ENCODE results near the gene DPP6.

DPP6 gene

GRCh38 chr7:154741131-154741530 is 688.9 kb downstream of the DPP6 start:
- DNase-seq = no peak

DNA sequence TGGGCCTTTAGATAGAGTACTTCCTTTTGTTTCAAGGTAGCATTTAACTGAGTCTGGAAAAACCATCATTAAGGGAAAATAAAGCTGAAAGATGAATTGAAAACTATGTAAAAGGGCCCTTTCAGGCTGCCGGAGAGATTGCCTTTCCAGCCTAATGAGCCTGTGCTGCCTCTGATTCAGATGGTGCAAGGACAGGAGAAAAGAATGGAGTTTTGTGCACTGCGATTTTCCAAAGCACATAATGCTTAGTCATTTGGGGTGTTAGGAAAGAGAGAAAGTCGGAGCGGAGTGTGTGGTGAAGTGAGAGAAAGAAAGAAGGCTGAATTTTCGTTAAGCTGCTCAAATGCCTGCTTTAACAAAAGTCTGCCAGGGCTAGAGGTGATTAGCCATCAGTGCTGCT is 691.0 kb downstream of the DPP6 start:
- no peak for DNase-seq

GRCh38 chr7:154744256-154744860 is 692.2 kb downstream of the DPP6 start:
- DNase-seq = peak; percentile 65

DNA sequence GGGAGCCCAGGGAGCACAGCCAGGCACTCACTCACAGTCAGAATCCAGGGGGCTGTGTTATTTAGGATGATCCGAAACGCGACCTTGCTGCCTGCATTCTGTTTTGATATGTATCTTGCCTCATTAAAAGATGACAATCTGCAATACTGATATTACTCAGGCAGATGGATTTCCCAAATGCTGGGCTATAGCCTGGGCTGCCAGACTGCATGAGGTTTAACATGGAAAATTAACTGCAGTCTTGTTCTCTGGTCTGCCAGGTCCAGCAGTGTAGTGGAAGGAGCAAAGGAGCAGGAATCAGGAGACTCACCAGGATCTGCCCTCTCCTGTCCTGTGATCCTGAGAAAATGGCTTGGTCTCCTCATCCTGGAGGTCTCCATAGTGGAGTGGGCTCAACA is 692.7 kb downstream of the DPP6 start:
- no peak for DNase-seq

- no peak for DNase-seq
Measured at GRCh38 chr7:154746571-154747360, 694.6 kb downstream of the DPP6 start.

- DNase-seq = peak; percentile 28
Measured at GRCh38 chr7:154748089-154748786, 696.0 kb downstream of the DPP6 start.

GRCh38 chr7:154750353-154750801 is 698.2 kb downstream of the DPP6 start:
- DNase-seq = no peak

DNA sequence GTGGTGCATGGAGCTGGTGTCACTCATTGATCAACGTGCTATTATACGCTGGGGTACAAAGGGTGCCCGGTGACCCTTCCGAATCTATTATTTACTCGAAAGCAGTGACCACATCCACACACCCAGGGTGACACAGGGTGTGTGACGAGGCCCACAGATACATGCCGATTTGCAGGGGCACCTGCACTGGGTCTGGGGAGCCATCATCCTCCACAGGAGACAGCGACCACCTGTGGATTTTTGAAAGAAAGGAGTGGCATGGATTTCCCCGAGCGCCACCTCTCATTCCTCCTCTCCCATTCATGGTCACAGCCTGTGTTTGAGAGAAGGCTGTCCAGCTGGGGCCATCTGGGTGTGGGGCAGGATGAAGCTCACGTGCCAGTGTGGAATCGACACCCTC is 701.0 kb downstream of the DPP6 start:
- no peak for DNase-seq

DNA sequence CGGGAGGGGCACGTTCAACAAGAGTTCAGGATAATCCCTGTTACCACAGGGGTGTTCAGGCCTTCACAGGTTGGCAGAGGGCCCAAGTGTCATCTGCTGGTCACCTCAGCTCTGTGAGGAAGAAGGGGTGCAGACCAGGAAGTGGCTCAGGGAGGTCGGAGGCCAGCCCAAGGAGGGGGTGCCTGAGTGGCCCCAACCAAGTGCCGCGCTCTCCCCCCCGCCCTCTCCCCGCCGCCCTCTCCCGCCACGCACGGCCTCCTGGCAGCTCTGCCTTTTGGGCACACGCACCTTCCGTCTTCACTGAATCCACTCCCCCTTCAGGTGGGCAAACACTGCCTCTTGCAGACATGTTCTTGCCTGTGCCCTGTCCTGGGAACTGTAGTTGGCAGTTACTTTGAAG is 705.6 kb downstream of the DPP6 start:
- no peak for DNase-seq

- no peak for DNase-seq
Measured at GRCh38 chr7:154759989-154760388, 707.8 kb downstream of the DPP6 start.

DNA sequence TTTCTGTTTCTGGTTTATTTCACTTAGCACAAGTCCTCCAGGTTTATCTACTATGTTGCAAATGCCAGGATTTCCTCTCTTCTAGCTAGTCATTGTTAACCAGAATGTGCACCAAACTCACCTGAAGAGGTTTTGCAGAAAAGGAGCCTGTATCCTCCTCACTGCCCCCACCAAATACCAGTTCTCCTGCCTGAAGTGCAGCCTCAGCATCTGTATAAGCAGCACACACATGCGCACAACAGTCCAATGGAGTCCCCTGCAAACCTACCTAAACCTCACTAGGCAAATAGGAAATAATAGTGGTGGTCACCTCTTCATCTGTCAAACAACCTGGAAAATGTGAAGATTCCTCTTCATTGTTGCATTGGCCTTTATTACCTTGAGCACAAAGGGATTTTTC is 712.9 kb downstream of the DPP6 start:
- no peak for DNase-seq

DNA sequence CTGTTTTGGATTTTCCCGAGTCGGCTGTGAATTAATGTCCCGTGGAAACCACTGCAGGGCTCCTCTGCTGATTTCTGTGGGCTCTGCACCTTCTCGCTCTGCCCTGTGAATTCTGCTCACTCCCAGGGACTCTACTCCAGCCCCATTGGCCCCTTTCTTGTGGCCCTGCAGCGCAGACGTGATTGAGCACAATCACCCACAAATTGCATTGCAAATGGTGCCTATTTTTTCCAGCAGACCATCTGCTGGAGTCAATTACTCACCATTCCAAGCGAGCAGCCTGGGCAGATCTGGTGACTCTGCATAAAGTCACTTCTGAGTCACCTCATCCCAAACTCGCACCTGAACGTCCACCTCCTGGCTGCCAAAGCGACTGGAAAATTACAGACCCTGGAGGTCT is 714.9 kb downstream of the DPP6 start:
- peak; percentile 40 for DNase-seq

GRCh38 chr7:154767821-154768415 is 715.7 kb downstream of the DPP6 start:
- no peak for DNase-seq

DNA sequence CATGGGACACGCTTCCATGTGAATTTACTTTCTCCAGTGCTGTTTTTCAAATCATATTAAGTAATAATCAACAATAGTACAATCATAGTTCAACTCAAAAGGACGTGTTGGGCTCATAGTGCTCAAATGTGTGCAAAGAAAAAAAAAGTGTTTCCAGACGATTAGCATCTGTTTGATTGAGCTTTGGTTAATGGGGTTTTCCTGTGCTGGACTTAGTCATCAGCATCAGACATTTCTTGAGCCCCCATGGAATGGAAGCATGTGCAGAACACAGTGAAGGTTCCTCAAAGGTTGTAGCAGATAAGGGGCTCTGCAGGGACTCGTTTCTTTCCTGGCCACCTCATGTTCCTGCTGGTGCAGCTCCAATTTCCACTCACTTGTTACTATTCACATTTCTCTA is 716.8 kb downstream of the DPP6 start:
- DNase-seq = no peak

- no peak for DNase-seq
Measured at GRCh38 chr7:154769527-154769926, 717.3 kb downstream of the DPP6 start.

GRCh38 chr7:154770361-154770760 is 718.2 kb downstream of the DPP6 start:
- DNase-seq = no peak

DNA sequence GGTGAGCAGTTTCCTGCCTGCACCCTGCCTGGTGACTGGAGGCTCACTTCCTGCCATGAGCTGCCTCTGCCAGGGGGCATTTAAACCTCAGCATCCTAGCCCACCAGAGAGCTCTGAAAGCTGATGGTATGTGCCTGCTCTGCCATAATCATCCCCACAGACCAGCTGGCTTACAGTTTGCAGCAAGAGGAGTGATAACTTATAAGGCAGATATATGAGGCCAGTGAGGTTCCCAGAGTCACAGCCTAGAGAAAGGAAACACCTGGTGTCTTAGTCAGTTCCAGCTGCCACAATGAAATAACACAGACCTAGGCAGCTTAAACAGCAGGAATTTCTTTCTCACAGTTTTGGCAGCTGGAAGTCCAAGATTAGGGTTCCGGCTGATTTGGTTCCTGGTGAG is 718.8 kb downstream of the DPP6 start:
- DNase-seq = no peak

DNA sequence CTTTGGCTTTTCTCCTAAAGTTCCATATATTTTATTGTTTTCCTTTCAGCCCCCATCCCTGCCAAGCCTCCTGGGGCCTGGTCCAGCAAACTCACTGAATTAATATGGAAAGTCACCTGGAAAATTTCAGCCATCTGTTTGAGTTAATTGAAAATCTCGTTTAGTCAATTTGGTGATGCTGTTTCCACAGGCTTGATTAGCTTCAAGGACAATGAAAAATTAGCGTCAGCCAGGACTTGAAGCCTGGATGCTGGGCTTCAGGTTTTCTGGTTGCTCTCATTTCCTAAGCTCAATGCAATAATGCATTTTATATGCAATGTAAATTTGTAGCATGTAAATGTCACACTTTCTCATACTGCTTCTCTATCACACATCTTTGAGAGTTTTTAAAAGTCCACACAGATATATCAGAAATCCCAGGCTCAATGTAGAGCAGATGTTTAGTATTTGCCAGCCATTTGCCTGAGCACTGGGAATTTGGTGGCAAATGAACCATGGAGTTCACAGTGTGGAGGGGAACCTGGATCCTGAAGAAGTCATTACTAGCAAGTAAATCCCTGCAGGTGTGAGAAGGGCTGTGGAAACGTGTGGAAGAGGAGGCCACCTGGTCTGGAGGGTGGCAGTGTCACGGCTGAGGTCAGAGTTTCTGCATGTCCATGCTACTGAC is 722.2 kb downstream of the DPP6 start:
- DNase-seq = no peak

DNA sequence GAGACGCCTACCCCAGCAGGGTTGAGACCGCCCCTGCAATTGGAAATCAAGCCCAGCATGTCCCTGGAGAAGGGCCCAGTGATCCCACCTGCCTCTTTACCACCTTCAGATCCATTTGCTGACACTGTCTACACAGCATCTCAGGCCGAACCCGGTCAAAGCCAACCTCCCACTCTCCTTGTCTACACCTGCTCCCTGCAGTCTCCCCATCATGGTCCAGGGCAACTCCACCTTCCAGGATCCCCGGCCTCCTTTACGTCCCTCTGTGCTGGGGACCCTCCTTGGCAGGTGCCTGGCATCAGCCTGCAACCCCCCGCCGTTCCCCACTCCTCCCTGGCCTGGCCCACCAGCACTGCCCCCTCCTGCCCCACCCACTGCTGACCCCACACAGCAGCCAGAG is 723.5 kb downstream of the DPP6 start:
- no peak for DNase-seq

DNA sequence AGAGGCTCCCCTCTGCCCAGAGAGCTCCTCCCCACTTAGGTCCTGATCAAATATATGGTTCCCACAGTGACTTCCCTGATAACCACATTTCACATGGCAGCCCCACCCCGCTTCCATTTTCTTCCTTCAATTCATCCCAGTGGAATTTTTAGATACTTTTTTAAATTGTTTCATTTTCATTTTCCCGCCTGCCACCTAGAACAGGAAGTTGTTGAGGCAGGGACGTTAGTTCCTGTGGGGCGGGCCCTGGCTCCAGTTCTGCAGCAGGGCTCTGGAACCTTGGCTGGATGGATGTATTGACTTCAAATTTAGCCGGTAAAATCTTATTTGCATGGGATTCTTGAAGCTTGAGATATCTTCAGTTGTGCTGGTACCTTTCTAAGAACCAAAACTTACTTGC is 724.2 kb downstream of the DPP6 start:
- no peak for DNase-seq

GRCh38 chr7:154777023-154777422 is 724.8 kb downstream of the DPP6 start:
- no peak for DNase-seq

DNA sequence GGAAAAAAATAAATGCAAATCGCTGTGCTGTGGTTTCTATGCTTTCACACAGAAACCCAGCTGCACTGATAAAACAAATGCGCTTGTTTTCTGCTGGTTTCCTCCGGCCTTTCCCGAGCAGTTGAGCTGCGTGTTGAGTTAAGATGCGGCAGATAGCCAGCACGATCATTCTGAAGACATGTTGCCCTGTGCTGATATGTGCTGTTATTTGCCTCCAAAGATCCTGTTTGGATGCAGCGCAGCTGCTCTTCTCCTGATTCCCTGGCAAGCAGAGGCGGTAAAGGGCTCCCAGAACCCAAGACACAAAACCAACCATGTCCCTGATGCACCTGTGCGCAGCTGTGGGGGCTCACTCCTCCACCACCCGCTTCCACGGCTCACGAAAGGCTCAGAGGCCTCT is 725.3 kb downstream of the DPP6 start:
- DNase-seq = no peak

GRCh38 chr7:154777908-154778307 is 725.7 kb downstream of the DPP6 start:
- DNase-seq = no peak
